Stimulated activated CD8-positive, alpha-beta memory T cell treated with anti-CD3 and anti-CD28 coated beads, Interleukin-4, amount 100 ng/mL, for 24 hours (primary cell): ENCODE results near the gene COMMD7.

ENCODE experiments used
- DNase-seq: peaks from one replicate; pipeline ENCODE4 v3.0.0-alpha.2; 2020; ENCODE audit warnings: low read depth

COMMD7 gene

GRCh38 chr20:32743237-32744112, at the start of gene COMMD7:
COMMD7 (minus strand) TSS chr20:32743467; CDS start chr20:32743391, 76 bp downstream.
- peak; percentile 44 for DNase-seq

GRCh38 chr20:32792731-32793458, 49.6 kb upstream of the COMMD7 start:
- DNase-seq: no peak

GRCh38 chr20:32792316-32792715, 49.0 kb upstream of the COMMD7 start:
- DNase-seq: peak; percentile 9

GRCh38 chr20:32790751-32791057, 47.4 kb upstream of the COMMD7 start:
- DNase-seq: no peak

GRCh38 chr20:32789896-32790750, 46.9 kb upstream of the COMMD7 start:
- peak; percentile 58 for DNase-seq

GRCh38 chr20:32787168-32787567, 43.9 kb upstream of the COMMD7 start:
- DNase-seq: no peak

GRCh38 chr20:32786059-32786760, 42.9 kb upstream of the COMMD7 start:
- no peak for DNase-seq

- DNase-seq: no peak
Observed at GRCh38 chr20:32784369-32785080, 41.3 kb upstream of the COMMD7 start.

- no peak for DNase-seq
Observed at GRCh38 chr20:32780749-32781655, 37.7 kb upstream of the COMMD7 start.

- DNase-seq: no peak
Observed at GRCh38 chr20:32780278-32780677, 37.0 kb upstream of the COMMD7 start.

GRCh38 chr20:32779500-32780211, 36.4 kb upstream of the COMMD7 start:
- no peak for DNase-seq

GRCh38 chr20:32777177-32777956, 34.1 kb upstream of the COMMD7 start:
- DNase-seq: no peak

GRCh38 chr20:32775336-32775991, 32.2 kb upstream of the COMMD7 start:
- DNase-seq: no peak

- DNase-seq: no peak
Observed at GRCh38 chr20:32773855-32774254, 30.6 kb upstream of the COMMD7 start.

GRCh38 chr20:32773223-32773622, 30.0 kb upstream of the COMMD7 start:
- DNase-seq: no peak

- no peak for DNase-seq
Observed at GRCh38 chr20:32772046-32772445, 28.8 kb upstream of the COMMD7 start.

GRCh38 chr20:32767418-32768198, 24.3 kb upstream of the COMMD7 start:
- no peak for DNase-seq
